ENCODE results near the gene PRKRA. TPM values are rescaled to one million over a fixed set of nuclear protein-coding genes. Genes with fewer than 3 reads are reported as not detected.

The PRKRA gene
- total and polyA plus RNA-seq, 2 of the 13 experiments (the other 11 are each of a cell fraction or from before 2014, with no cell fraction given), result 53.1 to 74.7 TPM

DNA sequence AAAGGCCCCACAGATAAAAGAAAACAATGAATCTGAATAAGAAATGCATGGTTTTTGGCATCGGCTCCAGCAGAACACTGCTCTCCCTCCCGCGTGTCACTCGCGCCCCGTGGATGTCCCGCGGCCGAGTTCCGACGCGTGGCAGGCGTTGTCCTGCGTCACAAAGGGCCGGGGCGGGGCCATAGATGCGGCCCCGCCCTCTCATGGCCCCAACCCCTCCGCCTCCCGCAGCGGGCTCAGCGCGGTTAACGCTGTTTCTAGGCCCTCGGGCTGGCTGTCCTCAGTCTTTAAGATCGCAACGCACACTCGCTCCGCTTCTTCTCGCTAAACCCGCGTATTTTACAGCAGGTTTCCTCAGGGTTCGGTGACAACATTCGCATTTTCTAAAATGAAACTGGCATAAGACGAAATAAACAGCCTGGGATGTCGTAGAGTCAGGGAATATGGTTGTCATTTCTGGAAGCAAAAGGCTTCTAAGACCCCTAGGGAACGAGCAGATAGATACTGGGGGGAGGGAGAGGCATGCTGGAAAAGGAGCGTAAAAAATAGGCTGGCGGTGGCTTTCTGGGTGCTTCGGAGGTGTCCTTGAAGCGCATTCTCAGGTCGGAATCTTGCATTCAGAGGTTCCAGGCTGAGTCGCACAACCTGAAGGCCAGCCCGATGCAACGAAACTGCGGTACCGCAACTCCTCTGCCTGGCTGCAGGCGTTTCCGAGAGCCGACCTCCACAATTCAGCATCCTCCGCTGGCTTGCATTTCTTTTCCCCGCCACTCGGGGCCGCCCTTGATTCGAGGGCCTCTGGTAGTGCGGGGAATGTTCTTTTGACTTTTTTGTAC, 27.7 kb upstream of the PRKRA start, which contains the start of gene FKBP7 (continued):
- TF ChIP-seq, protein P1, sequence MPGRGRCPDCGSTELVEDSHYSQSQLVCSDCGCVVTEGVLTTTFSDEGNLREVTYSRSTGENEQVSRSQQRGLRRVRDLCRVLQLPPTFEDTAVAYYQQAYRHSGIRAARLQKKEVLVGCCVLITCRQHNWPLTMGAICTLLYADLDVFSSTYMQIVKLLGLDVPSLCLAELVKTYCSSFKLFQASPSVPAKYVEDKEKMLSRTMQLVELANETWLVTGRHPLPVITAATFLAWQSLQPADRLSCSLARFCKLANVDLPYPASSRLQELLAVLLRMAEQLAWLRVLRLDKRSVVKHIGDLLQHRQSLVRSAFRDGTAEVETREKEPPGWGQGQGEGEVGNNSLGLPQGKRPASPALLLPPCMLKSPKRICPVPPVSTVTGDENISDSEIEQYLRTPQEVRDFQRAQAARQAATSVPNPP (CRISPR knock-in tag; IDR thresholded peaks at IDR 0.05), result no peak
- TF ChIP-seq SIN3A (IDR thresholded peaks at IDR 0.05; ENCODE audit: borderline replicate concordance, low read depth, low read length), result peak; percentile 90; the same call in 1 of the 2 replicates
- TF ChIP-seq KDM5A (IDR thresholded peaks at IDR 0.05; ENCODE audit: borderline replicate concordance, low read length), result peak; percentile 75
- TF ChIP-seq GFI1 (CRISPR knock-in tag; IDR thresholded peaks at IDR 0.05; ENCODE audit: borderline replicate concordance), result peak; percentile 60; the same call in 1 of the 2 replicates
- TF ChIP-seq ZNF136 (CRISPR knock-in tag; IDR thresholded peaks at IDR 0.05; ENCODE audit: low read depth), result 0 out of 2 replicates have a peak, but pooled peaks have one; percentile 49
- TF ChIP-seq AGO1 (IDR thresholded peaks at IDR 0.05; ENCODE audit: low read depth, low read length, poor library complexity, severe bottlenecking), result peak; percentile 62
- peak; percentile 30 for TF ChIP-seq RXRA (CRISPR knock-in tag; IDR thresholded peaks at IDR 0.05)
- TF ChIP-seq, protein P2, sequence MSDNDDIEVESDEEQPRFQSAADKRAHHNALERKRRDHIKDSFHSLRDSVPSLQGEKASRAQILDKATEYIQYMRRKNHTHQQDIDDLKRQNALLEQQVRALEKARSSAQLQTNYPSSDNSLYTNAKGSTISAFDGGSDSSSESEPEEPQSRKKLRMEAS (IDR thresholded peaks at IDR 0.05), result peak; percentile 93
- no peak for TF ChIP-seq FOXP1 (IDR thresholded peaks at IDR 0.05)
- TF ChIP-seq FOXP1 (CRISPR knock-in tag; IDR thresholded peaks at IDR 0.05), result peak; percentile 14; the same call in 1 of the 2 replicates
- TF ChIP-seq ZNF839 (CRISPR knock-in tag; IDR thresholded peaks at IDR 0.05; ENCODE audit: borderline replicate concordance), result no peak
- peak; percentile 84; the same call in 1 of the 2 replicates for TF ChIP-seq ZNF292 (CRISPR knock-in tag; IDR thresholded peaks at IDR 0.05; ENCODE audit: borderline replicate concordance, low read depth)
- TF ChIP-seq, protein P3, sequence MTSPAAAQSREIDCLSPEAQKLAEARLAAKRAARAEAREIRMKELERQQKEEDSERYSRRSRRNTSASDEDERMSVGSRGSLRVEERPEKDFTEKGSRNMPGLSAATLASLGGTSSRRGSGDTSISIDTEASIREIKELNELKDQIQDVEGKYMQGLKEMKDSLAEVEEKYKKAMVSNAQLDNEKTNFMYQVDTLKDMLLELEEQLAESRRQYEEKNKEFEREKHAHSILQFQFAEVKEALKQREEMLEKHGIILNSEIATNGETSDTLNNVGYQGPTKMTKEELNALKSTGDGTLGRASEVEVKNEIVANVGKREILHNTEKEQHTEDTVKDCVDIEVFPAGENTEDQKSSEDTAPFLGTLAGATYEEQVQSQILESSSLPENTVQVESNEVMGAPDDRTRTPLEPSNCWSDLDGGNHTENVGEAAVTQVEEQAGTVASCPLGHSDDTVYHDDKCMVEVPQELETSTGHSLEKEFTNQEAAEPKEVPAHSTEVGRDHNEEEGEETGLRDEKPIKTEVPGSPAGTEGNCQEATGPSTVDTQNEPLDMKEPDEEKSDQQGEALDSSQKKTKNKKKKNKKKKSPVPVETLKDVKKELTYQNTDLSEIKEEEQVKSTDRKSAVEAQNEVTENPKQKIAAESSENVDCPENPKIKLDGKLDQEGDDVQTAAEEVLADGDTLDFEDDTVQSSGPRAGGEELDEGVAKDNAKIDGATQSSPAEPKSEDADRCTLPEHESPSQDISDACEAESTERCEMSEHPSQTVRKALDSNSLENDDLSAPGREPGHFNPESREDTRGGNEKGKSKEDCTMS (CRISPR knock-in tag; conservative IDR thresholded peaks at IDR 0.05), result 0 out of 2 replicates have a peak, but pooled peaks have one; percentile 37
- TF ChIP-seq, protein P4, sequence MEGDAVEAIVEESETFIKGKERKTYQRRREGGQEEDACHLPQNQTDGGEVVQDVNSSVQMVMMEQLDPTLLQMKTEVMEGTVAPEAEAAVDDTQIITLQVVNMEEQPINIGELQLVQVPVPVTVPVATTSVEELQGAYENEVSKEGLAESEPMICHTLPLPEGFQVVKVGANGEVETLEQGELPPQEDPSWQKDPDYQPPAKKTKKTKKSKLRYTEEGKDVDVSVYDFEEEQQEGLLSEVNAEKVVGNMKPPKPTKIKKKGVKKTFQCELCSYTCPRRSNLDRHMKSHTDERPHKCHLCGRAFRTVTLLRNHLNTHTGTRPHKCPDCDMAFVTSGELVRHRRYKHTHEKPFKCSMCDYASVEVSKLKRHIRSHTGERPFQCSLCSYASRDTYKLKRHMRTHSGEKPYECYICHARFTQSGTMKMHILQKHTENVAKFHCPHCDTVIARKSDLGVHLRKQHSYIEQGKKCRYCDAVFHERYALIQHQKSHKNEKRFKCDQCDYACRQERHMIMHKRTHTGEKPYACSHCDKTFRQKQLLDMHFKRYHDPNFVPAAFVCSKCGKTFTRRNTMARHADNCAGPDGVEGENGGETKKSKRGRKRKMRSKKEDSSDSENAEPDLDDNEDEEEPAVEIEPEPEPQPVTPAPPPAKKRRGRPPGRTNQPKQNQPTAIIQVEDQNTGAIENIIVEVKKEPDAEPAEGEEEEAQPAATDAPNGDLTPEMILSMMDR (CRISPR knock-in tag; IDR thresholded peaks at IDR 0.05), result peak; percentile 96
- TF ChIP-seq EEA1 (CRISPR knock-in tag; IDR thresholded peaks at IDR 0.05; ENCODE audit: borderline replicate concordance), result 0 out of 2 replicates have a peak, but pooled peaks have one; percentile 59
- peak; percentile 82; the same call in 1 of the 2 replicates for TF ChIP-seq RFXAP (CRISPR knock-in tag; IDR thresholded peaks at IDR 0.05; ENCODE audit: borderline replicate concordance)
- TF ChIP-seq, protein P5, sequence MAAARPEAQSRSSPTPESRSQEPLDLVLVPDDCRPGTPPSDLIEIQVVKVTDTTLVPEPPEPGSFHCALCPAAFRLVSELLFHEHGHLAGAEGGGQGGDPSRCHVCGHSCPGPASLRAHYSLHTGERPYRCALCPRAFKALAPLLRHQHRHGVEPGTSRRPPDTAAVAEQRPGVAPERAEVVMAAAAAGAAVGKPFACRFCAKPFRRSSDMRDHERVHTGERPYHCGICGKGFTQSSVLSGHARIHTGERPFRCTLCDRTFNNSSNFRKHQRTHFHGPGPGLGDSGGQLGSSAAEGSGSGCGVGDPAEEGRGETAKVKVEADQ (CRISPR knock-in tag; IDR thresholded peaks at IDR 0.05; ENCODE audit: borderline replicate concordance), result 0 out of 2 replicates have a peak, but pooled peaks have one; percentile 74
- 0 out of 2 replicates have a peak, but pooled peaks have one; percentile 64 for TF ChIP-seq SETDB1 (CRISPR knock-in tag; IDR thresholded peaks at IDR 0.05; ENCODE audit: borderline replicate concordance)
- no peak for TF ChIP-seq HDAC6 (IDR thresholded peaks at IDR 0.05; ENCODE audit: low read depth, low read length)
- TF ChIP-seq, protein P6, sequence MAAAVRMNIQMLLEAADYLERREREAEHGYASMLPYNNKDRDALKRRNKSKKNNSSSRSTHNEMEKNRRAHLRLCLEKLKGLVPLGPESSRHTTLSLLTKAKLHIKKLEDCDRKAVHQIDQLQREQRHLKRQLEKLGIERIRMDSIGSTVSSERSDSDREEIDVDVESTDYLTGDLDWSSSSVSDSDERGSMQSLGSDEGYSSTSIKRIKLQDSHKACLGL (CRISPR knock-in tag; IDR thresholded peaks at IDR 0.05), result no peak
- peak; percentile 93; the same call in 1 of the 2 replicates for TF ChIP-seq ZNF350 (CRISPR knock-in tag; IDR thresholded peaks at IDR 0.05; ENCODE audit: borderline replicate concordance, low read depth)
